ACHN (cell line): Measurements from ENCODE around the gene RLN3.

Experiments
- DNase-seq: peaks from one replicate; pipeline ENCODE4 v3.0.0-alpha.2; 2015
- in situ Hi-C: cut with HindIII; loops from 2 replicates; pipeline ENCODE4 v1.10.0; 2017; ENCODE audit warnings: low sequenced_read_pairs, low pct_ligation_motif_present, low pct_unique_long_range_greater_than_20kb

The RLN3 gene

DNA sequence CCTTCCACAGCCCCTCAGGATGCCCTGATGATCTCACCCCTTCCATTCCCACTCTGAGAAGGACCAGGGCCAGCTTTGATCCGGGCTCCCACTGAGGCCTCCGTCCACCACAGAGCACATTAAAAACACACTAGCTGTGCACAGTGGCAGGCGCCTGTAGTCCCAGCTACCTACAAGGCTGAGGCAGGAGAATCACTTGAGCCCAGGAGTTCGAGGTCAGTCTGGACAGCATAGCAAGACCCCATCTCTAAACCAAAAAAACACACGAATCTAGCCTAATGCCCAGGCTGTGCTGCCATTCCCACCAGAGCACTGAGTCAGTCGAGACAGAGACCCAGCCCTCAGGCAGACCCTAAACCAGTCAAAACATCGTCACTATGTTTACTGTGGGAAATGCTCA is 35.9 kb upstream of the RLN3 start:
- no peak for DNase-seq
- in situ Hi-C loops = no loop called here

DNA sequence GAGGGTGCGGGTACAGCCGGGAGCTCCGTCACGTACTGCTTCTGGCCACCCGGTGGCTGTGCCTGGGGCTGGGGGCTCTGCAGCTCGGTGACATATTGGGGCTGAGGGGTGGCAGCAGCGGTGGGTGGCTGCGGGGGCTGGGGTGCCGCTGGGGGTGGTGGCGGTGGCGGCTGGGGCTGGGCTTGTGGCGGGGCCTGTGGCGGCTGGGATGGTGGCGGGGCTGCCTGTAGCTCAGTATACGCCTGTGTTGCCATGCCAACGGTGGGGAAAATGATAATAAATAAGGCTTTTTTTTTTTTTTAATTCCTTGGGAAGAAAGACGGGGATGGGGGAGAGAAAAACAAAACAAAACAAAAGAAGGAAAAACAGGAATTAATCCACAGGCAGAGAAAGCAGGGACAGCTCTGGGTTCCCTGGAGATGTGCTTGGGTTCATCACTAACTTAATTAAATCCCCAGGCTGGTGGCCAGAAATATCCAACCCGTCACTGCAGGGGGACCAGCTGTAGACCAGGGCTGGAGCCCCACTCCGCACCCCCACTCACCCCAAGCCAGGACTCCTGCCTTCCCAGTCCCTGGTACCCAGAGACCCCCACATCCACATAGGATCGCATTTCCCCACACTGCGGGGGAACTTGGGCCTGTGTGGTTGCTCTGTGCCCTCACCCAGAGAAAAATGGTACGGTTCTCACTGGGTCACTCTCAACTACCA is 34.2 kb upstream of the RLN3 start:
- no peak for DNase-seq
- in situ Hi-C loops = no loop called here

DNA sequence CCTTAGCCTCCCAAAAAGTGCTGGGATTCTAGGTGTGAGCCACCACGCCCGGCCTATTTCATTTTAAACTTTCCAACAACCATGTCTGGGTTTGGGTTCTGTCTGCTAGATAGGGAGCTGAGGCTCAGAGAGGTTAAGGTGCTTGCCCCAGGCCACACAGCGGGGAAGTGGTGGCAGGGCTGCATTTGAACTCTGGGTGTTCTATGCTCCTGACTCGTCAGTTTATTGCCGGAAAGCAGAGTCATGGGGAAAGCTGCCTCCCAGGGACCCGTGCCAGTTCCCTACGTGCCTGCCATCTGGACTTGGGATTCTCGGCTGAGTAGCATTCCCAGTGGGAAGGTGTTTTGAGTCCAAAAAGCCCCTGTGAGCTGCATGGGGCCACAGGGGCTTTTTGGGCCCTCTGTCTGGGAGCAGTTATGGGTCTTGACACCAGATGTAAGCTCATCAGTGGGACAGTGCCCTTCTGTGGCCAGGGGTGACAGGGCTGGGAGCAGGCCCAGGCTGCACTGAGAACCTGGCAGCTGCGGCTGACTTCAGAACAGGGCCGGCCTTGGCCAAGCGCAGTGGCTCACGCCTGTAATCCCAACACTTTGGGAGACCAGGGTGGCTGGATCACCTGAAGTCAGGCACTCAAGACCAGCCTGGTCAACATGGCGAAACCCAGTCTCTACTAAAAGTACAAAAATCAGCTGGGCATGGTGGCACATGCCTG is 32.8 kb upstream of the RLN3 start:
- no peak for DNase-seq
- in situ Hi-C loops = no loop called here

DNA sequence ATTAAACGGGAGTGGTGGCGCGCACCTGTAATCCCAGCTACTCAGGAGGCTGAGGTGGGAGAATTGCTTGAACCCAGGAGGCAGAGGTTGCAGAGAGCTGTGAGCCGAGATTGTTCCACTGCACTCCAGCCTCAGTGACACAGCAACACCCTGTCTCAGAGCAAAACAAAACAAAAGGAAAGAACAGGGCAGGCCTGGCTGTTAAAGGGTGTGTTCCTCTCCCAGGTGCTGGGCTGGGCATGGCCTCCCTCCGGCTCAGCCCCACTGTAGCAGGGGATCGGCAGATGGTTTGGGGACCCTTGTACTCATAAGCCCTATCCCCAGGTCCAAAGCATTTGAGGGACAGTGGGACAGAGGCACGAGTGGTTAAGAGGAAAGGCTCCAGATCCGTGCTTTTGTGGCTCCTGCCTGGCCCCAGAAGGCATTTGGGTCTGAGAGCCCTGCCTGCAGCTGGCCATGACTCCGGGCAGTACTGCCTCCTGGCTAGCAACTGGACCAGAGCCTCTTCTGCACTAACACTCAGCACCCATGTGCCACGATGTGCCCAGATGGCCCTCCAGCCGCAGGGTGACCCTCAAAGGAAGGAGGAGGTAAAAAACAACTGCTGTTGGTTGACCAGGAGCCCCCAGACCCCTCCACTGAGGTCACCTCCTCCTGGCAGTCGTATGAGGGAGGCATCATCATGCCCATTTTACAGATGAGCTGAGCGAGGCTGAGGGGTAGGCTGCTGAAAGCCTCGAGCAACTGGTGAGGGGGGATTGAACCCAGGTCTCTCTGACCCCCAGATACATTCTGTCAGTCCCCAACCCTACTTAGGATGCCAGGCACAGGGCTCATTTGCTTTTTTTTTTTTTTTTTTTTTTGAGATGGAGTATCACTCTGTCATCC is 31.8 kb upstream of the RLN3 start:
- in situ Hi-C loops = no loop called here

DNA sequence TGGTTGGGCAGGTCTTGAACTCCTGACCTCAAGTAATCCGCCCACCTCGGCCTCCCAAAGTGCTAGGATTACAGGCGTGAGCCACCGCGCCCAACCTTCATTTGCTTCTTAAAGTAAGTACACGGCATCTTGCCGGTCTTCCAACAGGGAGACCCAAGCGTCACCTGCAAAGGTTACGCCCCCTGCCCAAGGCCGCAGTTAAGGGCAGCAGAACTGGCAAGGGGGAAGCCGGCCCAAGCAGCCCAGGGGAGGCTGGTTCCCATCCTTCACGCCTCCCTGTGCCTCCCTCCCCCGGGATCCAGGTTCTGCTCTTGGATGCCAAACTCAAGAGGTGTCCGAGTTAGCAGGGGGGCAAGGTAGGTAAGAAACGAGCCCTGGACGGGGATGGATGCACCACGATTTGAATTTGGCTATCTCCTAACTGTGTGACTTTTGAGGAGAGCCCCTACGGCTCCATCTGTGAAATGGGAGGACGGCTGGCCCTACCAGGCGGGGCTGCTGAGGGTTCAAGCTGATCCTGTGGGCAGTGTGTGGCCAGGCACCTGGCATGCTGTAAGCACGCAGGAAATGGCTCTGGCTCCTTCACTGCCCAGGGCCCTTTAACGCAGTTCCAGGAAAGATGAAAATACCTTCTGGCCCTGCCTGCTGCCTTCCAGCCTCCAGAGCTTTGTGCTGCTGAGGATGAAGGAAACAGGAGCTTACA is 30.9 kb upstream of the RLN3 start:
- in situ Hi-C loops = no loop called here
- no peak for DNase-seq

More for the DNA sequence above, 31.8 kb upstream of the RLN3 start:
- DNase-seq = no peak

DNA sequence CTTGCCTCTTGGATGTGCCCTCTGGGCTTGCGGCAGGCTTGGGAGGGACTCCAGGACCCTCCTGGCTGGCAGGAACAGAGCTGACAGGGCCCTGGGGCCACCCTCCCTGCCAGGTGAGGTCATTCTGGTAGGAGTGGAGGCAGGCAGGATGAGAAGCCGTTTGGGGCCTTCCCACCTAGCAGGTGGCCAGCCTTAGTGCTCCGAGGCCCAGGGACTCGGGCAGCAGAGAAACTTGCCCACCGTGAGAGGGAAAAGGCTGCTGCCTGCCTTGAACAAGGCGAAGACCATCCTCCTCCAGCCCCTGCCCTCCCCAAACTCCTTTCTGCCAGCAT is 30.4 kb upstream of the RLN3 start:
- in situ Hi-C loops = no loop called here
- no peak for DNase-seq

DNA sequence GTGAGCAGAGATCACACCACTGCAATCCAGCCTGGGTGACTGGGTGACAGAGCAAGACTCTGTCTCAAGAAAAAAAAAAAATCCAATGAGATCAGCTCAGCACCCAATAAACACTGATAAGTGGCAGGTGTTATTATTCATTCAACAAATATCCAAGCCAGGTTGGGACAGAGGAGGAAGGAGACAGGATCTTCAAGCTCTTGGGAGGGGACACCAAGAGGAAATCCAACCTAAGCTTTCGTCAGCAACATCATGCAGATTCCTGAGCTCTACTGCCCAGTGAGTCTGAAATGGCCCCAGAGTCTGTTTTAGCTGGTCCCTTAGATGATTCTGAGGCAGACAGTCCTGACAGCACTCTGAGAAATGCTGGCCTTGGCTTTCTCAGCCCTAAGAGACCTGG is 29.5 kb upstream of the RLN3 start:
- DNase-seq = no peak
- in situ Hi-C loops = no loop called here

DNA sequence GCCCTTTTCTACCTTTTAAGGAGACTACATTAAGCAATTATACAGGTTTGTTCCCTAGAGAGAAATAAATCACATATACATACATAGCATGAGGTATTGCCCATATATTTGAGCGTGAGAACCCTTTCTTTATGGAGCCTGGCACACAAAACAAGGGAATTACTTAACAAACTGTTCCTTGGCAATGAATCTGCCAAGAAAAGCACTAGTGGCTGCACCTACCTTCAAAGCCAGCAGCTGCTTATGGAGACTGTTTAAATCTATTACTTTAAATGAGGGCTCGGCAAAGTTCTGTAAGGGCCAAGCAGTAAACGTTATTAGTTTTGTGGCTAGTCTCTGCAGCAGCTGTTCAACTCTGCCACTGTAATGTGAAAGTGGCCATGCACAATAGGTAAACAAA is 28.9 kb upstream of the RLN3 start:
- in situ Hi-C loops = no loop called here
- no peak for DNase-seq

DNA sequence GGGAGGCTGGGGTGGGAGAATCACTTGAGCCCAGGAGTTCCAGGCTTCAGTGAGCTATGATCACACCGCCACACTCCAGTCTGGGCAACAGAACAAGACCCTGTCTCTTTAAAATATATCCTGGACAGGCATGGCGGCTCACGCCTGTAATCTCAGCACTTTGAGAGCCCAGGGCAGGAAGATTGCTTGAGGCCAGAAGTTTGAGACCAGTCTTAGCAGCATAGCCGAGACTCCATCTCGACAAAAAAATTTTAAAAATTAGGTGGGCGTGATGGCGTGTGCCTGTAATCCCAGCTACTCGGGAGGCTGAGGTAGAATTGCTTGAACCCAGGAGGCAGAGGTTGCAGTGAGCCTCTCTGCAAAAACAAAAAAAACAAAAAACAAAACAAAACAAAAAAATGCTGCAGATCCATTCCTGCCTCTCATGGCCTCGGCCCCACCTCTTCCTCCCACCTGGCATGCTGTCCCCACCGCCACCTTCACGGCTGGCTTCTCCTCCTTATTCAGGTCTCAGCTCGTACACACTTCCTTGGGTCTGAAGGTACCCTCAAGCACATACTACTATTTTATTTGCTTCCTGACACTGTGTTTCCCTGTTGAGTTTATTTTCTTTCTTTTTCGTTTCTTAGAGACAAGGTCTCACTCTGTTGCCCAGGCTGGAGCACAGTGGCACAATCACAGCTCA is 27.1 kb upstream of the RLN3 start:
- in situ Hi-C loops = no loop called here
- no peak for DNase-seq

DNA sequence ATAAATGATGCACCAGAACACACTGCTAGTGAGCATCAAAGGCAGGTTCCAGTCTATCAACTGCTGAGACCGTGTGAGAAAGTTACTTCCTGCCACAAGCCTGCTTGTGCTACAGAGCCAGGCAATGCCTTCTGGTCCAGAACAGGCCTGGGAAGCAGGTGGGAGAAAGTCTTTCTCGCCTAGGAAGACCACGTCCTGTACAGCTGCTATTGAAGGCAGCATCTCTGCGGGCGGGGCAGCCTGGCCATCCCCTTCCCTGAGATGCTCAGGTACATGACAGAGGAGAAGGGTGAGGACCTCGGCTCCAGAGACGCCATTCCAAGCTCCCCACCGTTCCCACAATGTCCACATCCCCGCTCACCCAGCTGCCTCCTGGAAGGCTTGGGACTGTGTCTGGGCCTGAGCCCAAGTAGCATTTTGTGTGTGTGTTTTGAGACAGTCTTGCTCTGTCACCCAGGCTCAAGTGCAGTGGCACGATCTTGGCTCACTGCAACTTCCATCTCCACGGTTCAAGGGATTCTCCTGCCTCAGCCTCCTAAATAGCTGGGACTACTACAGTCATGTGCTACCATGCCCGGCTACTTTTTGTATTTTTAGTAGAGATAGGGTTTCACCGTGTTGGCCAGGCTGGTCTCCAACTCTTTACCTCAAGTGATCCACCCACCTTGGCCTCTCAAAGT is 25.2 kb upstream of the RLN3 start:
- in situ Hi-C loops = no loop called here
- no peak for DNase-seq

DNA sequence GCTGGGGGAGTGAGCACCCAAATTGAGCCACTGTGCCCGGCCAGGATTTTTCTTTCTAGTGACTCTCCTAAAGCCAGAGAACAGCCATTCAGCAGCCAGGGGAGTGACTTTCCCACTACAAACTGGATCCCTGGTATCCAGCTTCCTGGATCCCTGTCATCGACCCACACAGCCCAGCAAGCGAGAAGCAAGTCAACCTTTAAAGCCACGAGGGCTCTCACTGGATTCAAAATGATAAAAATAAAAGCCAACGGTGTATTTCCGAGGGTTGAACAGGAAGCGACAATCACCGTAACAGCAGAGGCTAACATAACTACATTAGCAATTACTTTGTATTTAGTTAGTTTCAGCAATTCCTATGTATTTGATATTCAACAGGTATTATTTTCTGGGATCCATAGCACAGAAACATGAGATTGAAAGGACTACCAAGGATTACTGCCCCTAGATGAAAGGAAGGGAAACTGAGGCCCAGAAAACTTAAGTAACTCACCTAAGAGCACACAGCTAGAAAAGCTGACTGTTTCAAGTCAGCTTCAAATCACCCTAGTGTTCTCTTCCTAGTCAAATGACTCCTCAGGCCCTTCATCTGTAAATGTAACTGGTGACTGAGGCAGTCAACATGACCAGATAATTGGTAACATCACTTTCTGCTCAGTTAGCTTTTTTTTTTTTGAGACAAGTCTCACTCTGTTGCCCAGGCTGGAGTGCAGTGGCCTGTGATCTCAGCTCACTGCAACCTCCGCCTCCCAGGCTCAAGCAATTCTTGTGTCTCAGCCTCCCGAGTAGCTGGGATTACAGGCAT is 24.5 kb upstream of the RLN3 start:
- in situ Hi-C loops = no loop called here
- DNase-seq = no peak

DNA sequence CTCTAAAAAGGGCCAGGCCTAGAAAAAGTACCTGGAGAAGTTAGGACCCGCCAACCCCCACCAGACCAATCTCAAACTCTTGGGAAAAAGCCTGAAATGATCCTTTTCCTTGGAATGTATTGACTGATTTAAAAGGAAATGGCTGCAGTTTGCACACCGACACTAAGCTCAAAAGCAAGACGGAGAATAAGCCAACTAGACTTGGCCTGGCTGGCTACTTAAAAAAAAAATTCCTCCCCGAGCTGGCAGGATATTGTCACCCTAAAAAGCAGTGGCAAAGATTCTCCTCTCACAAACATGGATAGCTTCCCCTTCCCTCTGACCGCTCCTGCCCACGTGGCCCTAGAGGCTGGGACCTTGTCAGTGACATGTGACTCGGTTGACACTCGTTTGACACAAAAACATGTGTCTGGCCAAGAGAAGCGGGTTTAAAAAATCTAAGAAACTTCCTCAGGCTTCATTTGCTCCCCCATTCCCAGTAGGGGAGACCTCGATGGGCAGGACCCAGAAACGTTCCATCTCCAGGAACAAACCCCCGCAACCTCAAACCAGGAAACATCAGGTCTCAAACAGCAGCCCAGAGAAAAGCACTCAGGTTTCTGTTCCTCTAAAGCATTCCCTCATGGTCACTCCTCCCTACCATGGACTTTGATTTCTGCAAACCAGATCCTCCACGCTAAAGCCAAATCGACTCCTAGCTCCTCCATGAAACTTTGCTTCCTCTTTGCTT is 23.2 kb upstream of the RLN3 start:
- DNase-seq = no peak
- in situ Hi-C loops = no loop called here

DNA sequence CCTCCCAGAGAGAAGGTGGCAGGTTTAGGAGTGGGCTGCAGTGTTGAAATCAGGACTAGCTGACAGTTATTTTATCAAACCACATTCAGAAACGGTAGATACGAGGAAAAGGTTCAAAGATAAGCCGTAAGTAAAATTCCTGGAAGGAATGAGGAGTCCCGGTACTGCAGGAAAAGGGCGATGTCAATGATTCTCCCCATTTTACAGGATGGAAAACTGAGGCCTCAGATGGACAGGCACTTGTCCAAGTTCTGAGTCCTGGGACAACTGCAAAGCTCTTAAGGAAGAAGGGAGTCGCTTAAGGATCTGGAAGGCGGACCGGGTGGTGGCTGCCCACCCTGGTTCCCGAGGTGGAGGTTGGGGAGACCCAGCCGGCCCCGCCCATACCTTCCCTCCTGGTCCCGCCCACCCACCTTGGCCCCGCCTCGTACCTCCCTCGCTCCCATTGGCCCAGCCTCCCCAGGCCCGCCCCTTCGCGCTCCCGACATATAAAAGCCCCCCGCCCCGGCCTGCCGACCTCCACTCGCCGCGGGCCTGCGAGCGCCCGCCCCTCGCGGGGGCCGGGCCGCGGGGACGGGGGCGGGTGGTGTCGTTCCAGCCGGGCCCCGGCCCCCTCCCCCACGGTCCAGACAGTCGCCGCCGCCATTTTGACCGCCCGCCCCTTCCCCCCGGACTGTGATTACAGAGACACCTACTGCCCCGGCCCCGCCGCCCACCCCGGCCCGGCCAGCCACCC is 22.4 kb upstream of the RLN3 start:
- in situ Hi-C loops = no loop called here

DNA sequence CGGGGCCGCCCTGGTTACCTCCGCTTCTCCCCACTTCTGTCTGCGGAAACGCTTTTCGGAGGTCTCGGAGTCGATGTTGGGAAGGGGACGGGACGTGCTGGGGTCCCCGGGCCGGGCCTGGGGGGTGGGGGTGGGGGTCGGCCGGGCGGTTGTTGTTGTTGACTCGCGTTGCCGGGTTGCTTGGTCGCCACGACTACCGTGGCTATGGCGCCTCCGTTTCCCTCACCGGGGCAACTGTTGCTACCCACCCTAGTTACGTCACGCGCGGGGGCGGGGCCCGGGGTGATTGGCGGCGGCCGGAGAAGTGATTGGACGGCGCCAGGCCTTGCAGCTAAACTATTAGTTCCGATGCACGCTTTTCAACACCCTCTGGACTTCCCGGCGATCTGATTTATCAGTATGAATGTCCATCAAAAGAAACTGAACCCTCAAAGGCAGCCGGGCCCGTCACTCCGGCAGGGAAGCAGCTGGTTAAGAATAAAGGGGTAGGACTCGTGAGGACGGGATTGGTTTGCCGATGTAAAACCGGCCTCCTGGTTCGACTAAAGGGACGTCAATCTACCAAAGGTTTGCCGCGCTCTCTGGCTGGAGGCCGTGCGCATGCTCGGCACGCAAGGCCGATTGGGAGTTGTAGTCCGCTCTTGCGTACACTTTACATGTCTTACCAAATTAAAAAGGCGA is 21.7 kb upstream of the RLN3 start, which contains the start of gene RFX1:
TSS of gene RFX1 (minus strand) at position 236 of the 681 bp plus-strand sequence. CDS start 12,477 bp downstream, outside the sequence.
- DNase-seq = peak; percentile 98
- in situ Hi-C loops = no loop called here

More for the DNA sequence above, 22.4 kb upstream of the RLN3 start:
- peak; percentile 79 for DNase-seq
